Neural cell (in vitro differentiated cells): ENCODE results near the gene ZMYM5. TPM values are rescaled to one million over a fixed set of nuclear protein-coding genes. Genes with fewer than 3 reads are reported as not detected.
A peak's percentile ranks its signal among the peaks of the same experiment; 100 is the strongest.
"Not testable (repeated sequence)": the region's sequence is repeated elsewhere in the genome, so short reads cannot be mapped to it uniquely, and the experiment has no call there.

Experiments used
- H2AFZ ChIP-seq: fragments of 200-600, 300-800 bp; sonication (generic), shearing (Covaris generic); 2 replicates; pipeline ENCODE4 v1.6.0; 2014; ENCODE audit warnings: low read depth, mild to moderate bottlenecking, antibody characterized with exemption, low read length, moderate library complexity
- H3F3A ChIP-seq: fragments of 200-600 bp; shearing (Covaris generic); 2 replicates; pipeline ENCODE4 v1.6.1; 2016; ENCODE audit warnings: mild to moderate bottlenecking, moderate library complexity, mixed read lengths, antibody characterized with exemption, low read length; ENCODE audit not compliant: insufficient read depth, poor library complexity, severe bottlenecking
- H3K27ac ChIP-seq: fragments of 200-600, 300-800 bp; sonication (generic), shearing (Covaris generic); 2 replicates; pipeline ENCODE4 v1.5.1; 2014; ENCODE audit warnings: mild to moderate bottlenecking, low read length, moderate library complexity
- H3K27me3 ChIP-seq: fragments of 300-800, 200-600 bp; sonication (generic), shearing (Covaris generic); 2 replicates; pipeline ENCODE4 v1.6.0; 2014; ENCODE audit warnings: mild to moderate bottlenecking, low read depth, low read length, moderate library complexity; ENCODE audit not compliant: insufficient read depth
- H3K36me3 ChIP-seq: fragments of 300-800, 200-600 bp; sonication (generic), shearing (Covaris generic); 2 replicates; pipeline ENCODE4 v1.5.1; 2014; ENCODE audit warnings: mild to moderate bottlenecking, antibody characterized with exemption, low read length, moderate library complexity; ENCODE audit not compliant: insufficient read depth
- H3K4me2 ChIP-seq: fragments of 300-800, 200-600 bp; sonication (generic), shearing (Covaris generic); 2 replicates; pipeline ENCODE4 v1.6.0; 2014; ENCODE audit warnings: mild to moderate bottlenecking, low read length
- H3K4me3 ChIP-seq: fragments of 300-800, 200-600 bp; sonication (generic), shearing (Covaris generic); 2 replicates; pipeline ENCODE4 v1.5.1; 2014; ENCODE audit warnings: mild to moderate bottlenecking, low read length, moderate library complexity
- H3K79me2 ChIP-seq: fragments of 200-600 bp; shearing (Covaris generic); replicated peaks from 2 replicates; pipeline ENCODE4 v1.6.0; 2014; ENCODE audit warnings: mild to moderate bottlenecking, low read length, moderate library complexity; ENCODE audit not compliant: insufficient read depth
- H3K9ac ChIP-seq: fragments of 300-800, 200-600 bp; sonication (generic), shearing (Covaris generic); 2 replicates; pipeline ENCODE4 v1.6.1; 2016; ENCODE audit warnings: mild to moderate bottlenecking, low read length, mixed read lengths
- H3K9me2 ChIP-seq: fragments of 200-600 bp; shearing (Covaris generic); 2 replicates; pipeline ENCODE4 v1.6.1; 2016; ENCODE audit warnings: mild to moderate bottlenecking, low read length, mixed read lengths; ENCODE audit not compliant: insufficient read depth
- H3K9me3 ChIP-seq: fragments of 200-600, 300-800 bp; sonication (generic), shearing (Covaris generic); 2 replicates; pipeline ENCODE4 v1.6.1; 2016; ENCODE audit warnings: mild to moderate bottlenecking, mixed run types, low read length, moderate library complexity, mixed read lengths
- H4K20me1 ChIP-seq: fragments of 200-600 bp; shearing (Covaris generic); 2 replicates; pipeline ENCODE4 v1.6.1; 2016; ENCODE audit warnings: mild to moderate bottlenecking, mixed run types; ENCODE audit not compliant: insufficient read depth
- EP300 ChIP-seq: fragments of 450-650 bp; conservative IDR thresholded peaks from 2 replicates; pipeline ENCODE4 v1.6.1; 2014; ENCODE audit warnings: antibody characterized with exemption, mild to moderate bottlenecking, moderate library complexity; ENCODE audit not compliant: poor library complexity, severe bottlenecking
- EZH2 ChIP-seq: fragments of 200-600, 300-800 bp; shearing (Covaris generic), sonication (generic); IDR thresholded peaks from 2 replicates; pipeline ENCODE4 v1.6.1; 2014; ENCODE audit warnings: antibody characterized with exemption, low read length, borderline replicate concordance, mild to moderate bottlenecking; ENCODE audit not compliant: insufficient read depth, poor library complexity, severe bottlenecking
- MXI1 ChIP-seq: fragments of 450-650 bp; conservative IDR thresholded peaks from 2 replicates; pipeline ENCODE4 v1.6.1; 2014; ENCODE audit warnings: antibody characterized with exemption, mild to moderate bottlenecking; ENCODE audit not compliant: poor library complexity, severe bottlenecking
- POLR2AphosphoS5 ChIP-seq: IDR thresholded peaks from 2 replicates; pipeline ENCODE4 v1.6.1; 2012
- RAD21 ChIP-seq: fragments of 450-650 bp; conservative IDR thresholded peaks from 2 replicates; pipeline ENCODE4 v1.6.1; 2014; ENCODE audit warnings: antibody characterized with exemption, mild to moderate bottlenecking, moderate library complexity
- SMC3 ChIP-seq: fragments of 450-650 bp; conservative IDR thresholded peaks from 2 replicates; pipeline ENCODE4 v1.6.1; 2014; ENCODE audit warnings: antibody characterized with exemption, mild to moderate bottlenecking, moderate library complexity; ENCODE audit not compliant: poor library complexity
- TAF1 ChIP-seq: IDR thresholded peaks from 2 replicates; pipeline ENCODE4 v1.6.1; 2012; ENCODE audit warnings: low read depth
- polyA plus RNA-seq: library from polyadenylated mRNA; depleted of rRNA; stranded (reverse); fragments of >200 nt; gene quantifications from 2 replicates; pipeline ENCODE4 v1.2.3, GENCODE V29; 2014
- TF ChIP-seq, protein P1 (sequence below): fragments of 450-650 bp; IDR thresholded peaks from 2 replicates; pipeline ENCODE4 v1.5.1; 2014; ENCODE audit warnings: antibody characterized with exemption, mild to moderate bottlenecking, moderate library complexity; ENCODE audit not compliant: poor library complexity, severe bottlenecking
- TF ChIP-seq, protein P2 (sequence below): IDR thresholded peaks from 2 replicates; pipeline ENCODE4 v1.6.1; 2012; ENCODE audit warnings: borderline replicate concordance

ZMYM5 gene
- polyA plus RNA-seq, 1 donor from 2014 or later = 26.1 TPM

DNA sequence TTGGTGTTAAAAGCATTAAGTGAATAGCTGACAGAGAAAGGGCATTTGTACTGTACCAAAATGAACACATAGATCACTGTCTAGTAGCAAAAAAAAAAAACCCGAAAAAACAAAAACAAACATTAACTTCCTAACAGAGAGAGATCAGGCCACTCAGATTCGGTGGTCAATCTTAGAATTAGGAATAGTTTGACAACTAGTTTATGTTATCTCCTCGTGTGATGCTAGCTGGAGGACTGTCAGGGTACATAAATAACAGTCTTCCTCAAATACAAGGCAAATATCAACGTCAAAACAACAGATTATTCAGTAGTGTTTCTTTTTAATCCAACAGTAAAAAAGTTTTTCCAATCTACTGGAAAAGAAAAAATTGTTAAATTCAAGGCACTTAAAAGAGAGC is 1.7 kb downstream of the ZMYM5 start:
- Histone ChIP-seq H4K20me1 (no peaks in the 10 kb centered on the region), H3K27me3 (no peaks in the 10 kb centered on the region), H3F3A (no peaks in the 10 kb centered on the region), H3K27ac (no peak overlapping the region), H3K36me3 (no peaks in the 10 kb centered on the region), H2AFZ (no peak overlapping the region), H3K9me3 (no peaks in the 10 kb centered on the region), H3K9me2 (no peaks in the 10 kb centered on the region), H3K4me3 (peak overlapping the region; percentile 96), H3K9ac (peak overlapping the region; percentile 82), H3K4me2 (peak overlapping the region; percentile 79), H3K79me2 (peaks cover 46% of the 10 kb centered on the region)
- no peak for TF ChIP-seq MXI1
- TF ChIP-seq, protein P1, sequence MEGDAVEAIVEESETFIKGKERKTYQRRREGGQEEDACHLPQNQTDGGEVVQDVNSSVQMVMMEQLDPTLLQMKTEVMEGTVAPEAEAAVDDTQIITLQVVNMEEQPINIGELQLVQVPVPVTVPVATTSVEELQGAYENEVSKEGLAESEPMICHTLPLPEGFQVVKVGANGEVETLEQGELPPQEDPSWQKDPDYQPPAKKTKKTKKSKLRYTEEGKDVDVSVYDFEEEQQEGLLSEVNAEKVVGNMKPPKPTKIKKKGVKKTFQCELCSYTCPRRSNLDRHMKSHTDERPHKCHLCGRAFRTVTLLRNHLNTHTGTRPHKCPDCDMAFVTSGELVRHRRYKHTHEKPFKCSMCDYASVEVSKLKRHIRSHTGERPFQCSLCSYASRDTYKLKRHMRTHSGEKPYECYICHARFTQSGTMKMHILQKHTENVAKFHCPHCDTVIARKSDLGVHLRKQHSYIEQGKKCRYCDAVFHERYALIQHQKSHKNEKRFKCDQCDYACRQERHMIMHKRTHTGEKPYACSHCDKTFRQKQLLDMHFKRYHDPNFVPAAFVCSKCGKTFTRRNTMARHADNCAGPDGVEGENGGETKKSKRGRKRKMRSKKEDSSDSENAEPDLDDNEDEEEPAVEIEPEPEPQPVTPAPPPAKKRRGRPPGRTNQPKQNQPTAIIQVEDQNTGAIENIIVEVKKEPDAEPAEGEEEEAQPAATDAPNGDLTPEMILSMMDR = no peak
- TF ChIP-seq POLR2AphosphoS5 = no peak
- no peak for TF ChIP-seq RAD21
- TF ChIP-seq EP300 = no peak
- TF ChIP-seq SMC3 = no peak
- no peak for TF ChIP-seq EZH2
- TF ChIP-seq TAF1 = no peak
- TF ChIP-seq, protein P2, sequence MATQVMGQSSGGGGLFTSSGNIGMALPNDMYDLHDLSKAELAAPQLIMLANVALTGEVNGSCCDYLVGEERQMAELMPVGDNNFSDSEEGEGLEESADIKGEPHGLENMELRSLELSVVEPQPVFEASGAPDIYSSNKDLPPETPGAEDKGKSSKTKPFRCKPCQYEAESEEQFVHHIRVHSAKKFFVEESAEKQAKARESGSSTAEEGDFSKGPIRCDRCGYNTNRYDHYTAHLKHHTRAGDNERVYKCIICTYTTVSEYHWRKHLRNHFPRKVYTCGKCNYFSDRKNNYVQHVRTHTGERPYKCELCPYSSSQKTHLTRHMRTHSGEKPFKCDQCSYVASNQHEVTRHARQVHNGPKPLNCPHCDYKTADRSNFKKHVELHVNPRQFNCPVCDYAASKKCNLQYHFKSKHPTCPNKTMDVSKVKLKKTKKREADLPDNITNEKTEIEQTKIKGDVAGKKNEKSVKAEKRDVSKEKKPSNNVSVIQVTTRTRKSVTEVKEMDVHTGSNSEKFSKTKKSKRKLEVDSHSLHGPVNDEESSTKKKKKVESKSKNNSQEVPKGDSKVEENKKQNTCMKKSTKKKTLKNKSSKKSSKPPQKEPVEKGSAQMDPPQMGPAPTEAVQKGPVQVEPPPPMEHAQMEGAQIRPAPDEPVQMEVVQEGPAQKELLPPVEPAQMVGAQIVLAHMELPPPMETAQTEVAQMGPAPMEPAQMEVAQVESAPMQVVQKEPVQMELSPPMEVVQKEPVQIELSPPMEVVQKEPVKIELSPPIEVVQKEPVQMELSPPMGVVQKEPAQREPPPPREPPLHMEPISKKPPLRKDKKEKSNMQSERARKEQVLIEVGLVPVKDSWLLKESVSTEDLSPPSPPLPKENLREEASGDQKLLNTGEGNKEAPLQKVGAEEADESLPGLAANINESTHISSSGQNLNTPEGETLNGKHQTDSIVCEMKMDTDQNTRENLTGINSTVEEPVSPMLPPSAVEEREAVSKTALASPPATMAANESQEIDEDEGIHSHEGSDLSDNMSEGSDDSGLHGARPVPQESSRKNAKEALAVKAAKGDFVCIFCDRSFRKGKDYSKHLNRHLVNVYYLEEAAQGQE = no peak

DNA sequence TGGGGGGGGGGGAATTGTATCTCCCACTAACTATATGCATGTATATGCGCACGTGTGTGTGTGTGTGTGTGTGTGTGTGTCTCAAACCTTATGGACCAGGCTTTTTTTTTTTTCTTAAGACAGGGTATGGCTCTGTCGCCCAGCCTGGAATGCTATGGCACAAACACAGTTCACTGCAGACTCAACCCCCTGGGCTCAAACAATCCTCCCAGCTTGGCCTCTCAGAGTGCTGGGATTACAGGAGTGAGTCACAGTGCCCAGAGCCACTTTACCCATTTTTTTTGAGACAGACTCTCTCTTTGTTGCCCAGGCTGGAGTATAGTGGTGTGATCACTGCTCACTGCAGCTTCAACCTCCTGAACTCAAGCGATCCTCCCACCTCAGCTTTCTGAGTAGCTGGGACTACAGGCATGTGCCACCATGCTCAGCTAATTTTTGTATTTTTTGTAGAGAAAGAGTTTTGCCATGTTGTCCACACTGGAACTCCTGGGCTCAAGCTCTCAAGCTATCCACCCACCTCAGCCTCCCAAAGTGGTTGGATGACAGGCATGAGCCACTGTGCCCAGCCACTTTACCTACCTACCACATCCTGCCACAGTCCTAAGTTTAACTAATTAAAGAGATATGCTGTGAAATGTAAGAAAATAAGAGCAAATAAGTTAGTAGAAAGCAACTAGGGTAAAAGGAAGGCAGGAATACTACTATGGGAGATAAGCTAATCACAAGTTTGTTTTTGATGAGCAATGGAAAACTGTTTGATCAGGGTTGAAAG is 2.4 kb downstream of the ZMYM5 start:
- Histone ChIP-seq H3K9ac (no peak overlapping the region), H3K4me3 (peak overlapping the region; percentile 96), H4K20me1 (no peaks in the 10 kb centered on the region), H3F3A (no peaks in the 10 kb centered on the region), H3K9me3 (no peaks in the 10 kb centered on the region), H3K79me2 (peaks cover 46% of the 10 kb centered on the region), H2AFZ (no peak overlapping the region), H3K9me2 (no peaks in the 10 kb centered on the region), H3K27me3 (no peaks in the 10 kb centered on the region), H3K36me3 (no peaks in the 10 kb centered on the region), H3K27ac (no peak overlapping the region), H3K4me2 (peak overlapping the region; percentile 79)
- TF ChIP-seq POLR2AphosphoS5 (no peak), SMC3 (no peak), TAF1 (no peak), RAD21 (no peak), EZH2 (no peak), EP300 (no peak), MXI1 (no peak)
- TF ChIP-seq, protein P1 = no peak
- TF ChIP-seq, protein P2 = no peak

DNA sequence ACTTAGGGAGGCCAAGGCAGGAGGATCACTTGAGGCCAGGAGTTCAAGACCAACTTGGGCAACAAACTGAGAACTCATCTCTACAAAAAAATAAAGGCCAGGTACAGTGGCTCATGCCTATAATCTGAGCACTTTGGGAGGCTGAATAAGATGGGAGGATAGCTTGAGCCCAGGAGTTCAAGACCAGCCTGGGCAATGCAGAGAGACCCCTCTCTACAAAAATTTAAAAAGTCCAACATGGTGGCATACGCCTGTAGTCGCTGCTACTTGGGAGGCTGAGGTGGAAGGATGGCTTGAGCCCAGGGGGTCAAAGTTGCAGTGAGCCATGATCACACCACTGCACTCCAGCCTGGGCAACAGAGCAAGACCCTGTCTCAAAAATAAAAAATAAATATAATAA is 5.8 kb downstream of the ZMYM5 start:
- H3F3A ChIP-seq, H4K20me1 ChIP-seq, H3K9ac ChIP-seq, H3K27me3 ChIP-seq, H3K9me2 ChIP-seq, H3K4me2 ChIP-seq, H2AFZ ChIP-seq, H3K27ac ChIP-seq, H3K9me3 ChIP-seq, H3K36me3 ChIP-seq, H3K4me3 ChIP-seq: not testable (repeated sequence)
- peaks cover 46% of the 10 kb centered on the region for H3K79me2 ChIP-seq
